ENCODE measurements around the gene CLNK.

CLNK gene

GRCh38 chr4:10666616-10667015 is 18.0 kb downstream of the CLNK start:
- TF ChIP-seq CTCF (IDR thresholded peaks at IDR 0.05; ENCODE audit: low read depth, low read length) = no peak

GRCh38 chr4:10664408-10664807 is 20.2 kb downstream of the CLNK start:
- H3K4me3 ChIP-seq (ENCODE audit: low read depth, low read length) = no peak overlapping the region
- no peak for TF ChIP-seq CTCF (IDR thresholded peaks at IDR 0.05; ENCODE audit: low read depth, low read length)

More at GRCh38 chr4:10666616-10667015, 18.0 kb downstream of the CLNK start:
- no peak overlapping the region for H3K4me3 ChIP-seq (ENCODE audit: low read depth, low read length)

DNA sequence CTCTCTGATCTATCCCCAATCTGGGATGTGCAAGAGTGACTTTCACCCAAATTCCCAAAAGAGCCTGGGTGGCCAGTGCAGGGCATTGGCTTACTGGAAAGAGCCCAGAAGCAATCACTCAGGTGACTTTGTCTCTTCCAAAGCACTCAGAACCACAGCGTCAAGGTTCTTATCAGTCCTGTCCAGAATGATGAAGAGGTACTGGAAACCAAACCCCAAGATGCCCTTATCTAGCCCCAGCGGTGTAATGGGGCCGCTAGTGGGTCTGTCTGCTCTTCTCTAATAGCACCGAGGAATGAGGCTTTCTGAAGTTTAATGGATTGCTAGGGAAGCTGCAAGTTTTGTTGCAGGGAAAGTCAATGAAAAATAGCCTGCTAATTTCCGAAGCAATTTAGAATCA is 21.6 kb downstream of the CLNK start:
- no peak for TF ChIP-seq CTCF (IDR thresholded peaks at IDR 0.05; ENCODE audit: low read depth, low read length)
- H3K4me3 ChIP-seq (ENCODE audit: low read depth, low read length) = no peak overlapping the region

DNA sequence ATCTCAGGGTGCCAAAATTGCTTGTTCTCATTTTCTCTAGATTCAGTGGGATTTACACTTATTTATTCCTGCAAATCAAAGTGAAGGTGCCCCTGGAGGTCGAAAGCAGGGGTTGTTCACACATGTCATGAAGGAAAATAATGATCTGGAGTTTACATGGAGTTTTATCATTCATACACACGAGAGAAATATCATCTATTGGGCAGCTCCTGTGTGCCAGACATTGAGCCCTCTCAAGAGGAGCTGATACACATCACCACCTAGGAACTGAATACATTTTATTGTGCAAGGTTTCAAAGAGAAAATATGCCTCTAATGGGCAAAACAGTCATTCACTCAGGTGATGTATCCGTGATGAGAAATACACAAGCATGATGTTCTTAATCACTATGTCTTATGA is 23.5 kb downstream of the CLNK start:
- no peak for TF ChIP-seq CTCF (IDR thresholded peaks at IDR 0.05; ENCODE audit: low read depth, low read length)
- H3K4me3 ChIP-seq (ENCODE audit: low read depth, low read length) = no peak overlapping the region

GRCh38 chr4:10659251-10659650 is 25.3 kb downstream of the CLNK start:
- TF ChIP-seq CTCF (IDR thresholded peaks at IDR 0.05; ENCODE audit: low read depth, low read length) = no peak
- no peak overlapping the region for H3K4me3 ChIP-seq (ENCODE audit: low read depth, low read length)

DNA sequence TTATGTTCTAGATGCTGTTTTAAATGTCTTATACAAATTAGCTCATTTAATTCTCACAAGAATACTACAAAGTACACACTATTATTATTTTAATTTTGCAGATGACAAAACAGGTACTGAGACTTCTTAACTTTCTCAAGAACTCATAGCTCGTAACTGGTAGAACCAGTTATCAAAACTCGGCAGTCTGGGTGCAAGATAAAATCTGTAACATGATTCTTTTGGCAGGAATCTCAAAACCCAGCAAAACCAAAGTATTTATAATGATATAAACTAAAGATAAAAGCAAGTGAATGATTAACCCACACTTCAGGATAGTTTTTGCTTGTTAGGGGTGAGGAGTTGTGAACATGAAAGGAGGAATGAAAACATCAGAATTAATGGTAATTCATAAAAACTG is 27.6 kb downstream of the CLNK start:
- H3K4me3 ChIP-seq (ENCODE audit: low read depth, low read length) = no peak overlapping the region

DNA sequence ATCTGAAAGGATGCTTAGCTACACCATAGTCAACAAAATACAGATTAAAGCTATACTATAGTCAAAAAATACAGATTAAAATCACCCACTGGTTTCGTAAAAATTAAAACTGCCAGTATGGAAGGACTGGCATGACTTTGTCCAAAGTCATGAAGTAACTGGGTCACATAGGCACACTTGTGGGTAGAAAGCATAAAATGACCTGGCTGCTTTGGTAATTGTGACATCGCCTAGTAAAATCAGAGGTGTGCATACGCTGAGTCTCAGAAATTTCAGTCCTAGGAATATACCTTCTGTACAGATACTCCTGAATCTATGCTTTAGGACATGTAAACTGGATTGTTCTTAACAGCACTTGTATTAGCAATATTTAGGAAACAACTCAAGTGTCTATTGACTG is 28.1 kb downstream of the CLNK start:
- no peak for TF ChIP-seq CTCF (IDR thresholded peaks at IDR 0.05; ENCODE audit: low read depth, low read length)
- no peak overlapping the region for H3K4me3 ChIP-seq (ENCODE audit: low read depth, low read length)

More for the DNA sequence above, 27.6 kb downstream of the CLNK start:
- TF ChIP-seq CTCF (IDR thresholded peaks at IDR 0.05; ENCODE audit: low read depth, low read length) = no peak

All from WI38 (cell line).